Hepatocyte (in vitro differentiated cells): ENCODE results near the gene GPC4.
"Not testable (repeated sequence)": the region's sequence is repeated elsewhere in the genome, so short reads cannot be mapped to it uniquely, and the experiment has no call there.

Experiments used
- EZH2 ChIP-seq: fragments of 200-600 bp; sonication (generic); IDR thresholded peaks from 2 replicates; pipeline ENCODE4 v1.6.1; 2016; ENCODE audit warnings: antibody characterized with exemption, mild to moderate bottlenecking, borderline replicate concordance
- EZH2phosphoT487 ChIP-seq: fragments of 200-600 bp; sonication (generic); IDR thresholded peaks from one replicate; pipeline ENCODE4 v1.6.1; 2018; ENCODE audit warnings: antibody characterized with exemption, mild to moderate bottlenecking, low read depth, moderate library complexity; ENCODE audit not compliant: unreplicated experiment, severe bottlenecking
- TF ChIP-seq, protein P1 (sequence below): fragments of 200-600 bp; sonication (generic); IDR thresholded peaks from 2 replicates; pipeline ENCODE4 v1.5.1; 2016; ENCODE audit warnings: antibody characterized with exemption, mild to moderate bottlenecking; ENCODE audit not compliant: poor library complexity

DNA sequence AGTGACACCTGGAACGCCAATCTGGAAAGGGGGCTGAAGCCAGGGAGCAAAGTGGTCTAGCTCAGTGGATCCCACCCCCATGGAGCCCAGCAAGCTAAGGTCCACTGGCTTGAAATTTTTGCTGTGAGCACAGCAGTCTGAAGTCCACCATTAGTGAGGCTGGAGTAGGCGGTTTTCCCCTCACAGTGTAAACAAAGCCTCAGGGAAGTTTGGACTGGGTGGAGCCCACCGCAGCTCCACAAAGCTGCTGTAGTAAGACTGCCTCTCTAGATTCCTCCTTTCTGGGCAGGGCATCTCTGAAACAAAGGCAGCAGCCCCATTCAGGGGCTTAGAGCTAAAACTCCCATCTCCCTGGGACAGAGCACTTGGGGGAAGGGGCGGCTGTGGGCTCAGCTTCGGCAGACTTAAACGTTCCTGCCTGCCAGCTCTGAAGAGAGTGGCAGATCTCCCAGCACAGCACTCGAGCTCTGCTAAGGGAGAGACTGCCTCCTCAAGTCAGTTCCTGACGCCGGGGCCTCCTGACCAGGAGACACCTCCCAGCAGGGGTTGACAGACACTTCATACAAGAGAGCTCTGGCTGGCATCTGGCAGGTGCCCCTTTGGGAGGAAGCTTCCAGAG, 136.1 kb downstream of the GPC4 start:
- TF ChIP-seq, protein P1, sequence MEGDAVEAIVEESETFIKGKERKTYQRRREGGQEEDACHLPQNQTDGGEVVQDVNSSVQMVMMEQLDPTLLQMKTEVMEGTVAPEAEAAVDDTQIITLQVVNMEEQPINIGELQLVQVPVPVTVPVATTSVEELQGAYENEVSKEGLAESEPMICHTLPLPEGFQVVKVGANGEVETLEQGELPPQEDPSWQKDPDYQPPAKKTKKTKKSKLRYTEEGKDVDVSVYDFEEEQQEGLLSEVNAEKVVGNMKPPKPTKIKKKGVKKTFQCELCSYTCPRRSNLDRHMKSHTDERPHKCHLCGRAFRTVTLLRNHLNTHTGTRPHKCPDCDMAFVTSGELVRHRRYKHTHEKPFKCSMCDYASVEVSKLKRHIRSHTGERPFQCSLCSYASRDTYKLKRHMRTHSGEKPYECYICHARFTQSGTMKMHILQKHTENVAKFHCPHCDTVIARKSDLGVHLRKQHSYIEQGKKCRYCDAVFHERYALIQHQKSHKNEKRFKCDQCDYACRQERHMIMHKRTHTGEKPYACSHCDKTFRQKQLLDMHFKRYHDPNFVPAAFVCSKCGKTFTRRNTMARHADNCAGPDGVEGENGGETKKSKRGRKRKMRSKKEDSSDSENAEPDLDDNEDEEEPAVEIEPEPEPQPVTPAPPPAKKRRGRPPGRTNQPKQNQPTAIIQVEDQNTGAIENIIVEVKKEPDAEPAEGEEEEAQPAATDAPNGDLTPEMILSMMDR: not testable (repeated sequence)
- TF ChIP-seq EZH2phosphoT487, EZH2: not testable (repeated sequence)
